Loucy (cell line): ENCODE measurements around the gene NUAK1.

Source experiments
- H2AFZ ChIP-seq: fragments of 200-600 bp; sonication (generic); 2 replicates; pipeline ENCODE4 v1.6.0; 2016; ENCODE audit warnings: antibody characterized with exemption, mild to moderate bottlenecking, low read length, moderate library complexity
- H3F3A ChIP-seq: fragments of 200-600 bp; 2 replicates; pipeline ENCODE4 v1.6.0; 2016; ENCODE audit warnings: antibody characterized with exemption, low read depth, mild to moderate bottlenecking
- H3K27me3 ChIP-seq: fragments of 200-600 bp; sonication (generic); 2 replicates; pipeline ENCODE4 v1.6.1; 2014; ENCODE audit warnings: low read length, mild to moderate bottlenecking; ENCODE audit not compliant: insufficient read depth, poor library complexity, severe bottlenecking
- H3K36me3 ChIP-seq: fragments of 200-600 bp; sonication (generic); 2 replicates; pipeline ENCODE4 v1.6.1; 2016; ENCODE audit warnings: low read length; ENCODE audit not compliant: insufficient read depth
- H3K4me1 ChIP-seq: fragments of 200-600 bp; sonication (generic); 2 replicates; pipeline ENCODE4 v1.5.1; 2014; ENCODE audit warnings: low read length, mild to moderate bottlenecking; ENCODE audit not compliant: insufficient read depth, poor library complexity, severe bottlenecking
- H3K4me2 ChIP-seq: fragments of 200-600 bp; sonication (generic); 2 replicates; pipeline ENCODE4 v1.6.0; 2014; ENCODE audit warnings: antibody characterized with exemption, low read length, low read depth, mild to moderate bottlenecking; ENCODE audit not compliant: poor library complexity, severe bottlenecking
- H3K4me3 ChIP-seq: fragments of 200-600 bp; sonication (generic); 2 replicates; pipeline ENCODE4 v1.5.1; 2014; ENCODE audit warnings: low read length, mild to moderate bottlenecking, mixed read lengths; ENCODE audit not compliant: poor library complexity, severe bottlenecking
- H3K79me2 ChIP-seq: fragments of 200-600 bp; sonication (generic); 2 replicates; pipeline ENCODE4 v1.6.1; 2014; ENCODE audit warnings: low read length; ENCODE audit not compliant: insufficient read depth
- H3K9ac ChIP-seq: fragments of 200-600 bp; sonication (generic); 2 replicates; pipeline ENCODE4 v1.6.0; 2014; ENCODE audit warnings: mild to moderate bottlenecking, low read depth, low read length, moderate library complexity; ENCODE audit not compliant: poor library complexity, severe bottlenecking
- H3K9me2 ChIP-seq: fragments of 200-600 bp; sonication (generic); replicated peaks from 2 replicates; pipeline ENCODE4 v1.6.1; 2016; ENCODE audit warnings: low read depth, low read length, mixed read lengths
- H3K9me3 ChIP-seq: fragments of 200-600 bp; sonication (generic); 2 replicates; pipeline ENCODE4 v1.6.1; 2014; ENCODE audit warnings: mild to moderate bottlenecking, antibody characterized with exemption, low read length, low read depth; ENCODE audit not compliant: insufficient read depth
- H4K20me1 ChIP-seq: fragments of 200-600 bp; sonication (generic); 2 replicates; pipeline ENCODE4 v1.6.0; 2014; ENCODE audit warnings: antibody characterized with exemption, low read length, mild to moderate bottlenecking; ENCODE audit not compliant: insufficient read depth, poor library complexity, severe bottlenecking
- EZH2phosphoT487 ChIP-seq: fragments of 200-600 bp; IDR thresholded peaks from 2 replicates; pipeline ENCODE4 v1.6.1; 2018; ENCODE audit warnings: antibody characterized with exemption, mild to moderate bottlenecking, moderate library complexity, borderline replicate concordance
- TF ChIP-seq, protein P1 (sequence below): fragments of 200-600 bp; sonication (generic); conservative IDR thresholded peaks from 2 replicates; pipeline ENCODE4 v1.5.1; 2014; ENCODE audit warnings: mild to moderate bottlenecking, antibody characterized with exemption, low read length

The NUAK1 gene

DNA sequence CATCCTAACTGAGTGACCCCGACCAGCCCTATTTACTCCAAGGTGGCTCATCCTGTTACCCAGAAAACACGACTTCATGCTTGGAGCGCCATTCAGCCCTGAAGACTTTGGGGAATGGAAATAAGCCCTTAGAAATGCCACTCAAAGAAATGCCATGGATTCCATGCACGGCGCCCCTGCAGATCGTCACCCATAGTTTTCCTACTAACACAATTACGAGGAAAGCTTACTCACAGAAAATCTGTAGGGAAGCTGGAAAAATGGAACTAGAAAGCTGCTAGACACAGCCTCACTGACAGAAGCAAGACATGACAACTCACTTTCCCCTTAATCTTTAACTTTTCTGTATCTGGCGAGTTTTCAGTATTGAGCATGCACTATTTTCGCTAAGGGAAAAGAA lies 19.5 kb downstream of the NUAK1 start:
- Histone ChIP-seq H3K4me1 (no peaks in the 10 kb centered on the region), H3K9ac (no peak overlapping the region), H3K79me2 (no peaks in the 10 kb centered on the region), H3K9me3 (no peaks in the 10 kb centered on the region), H3K27me3 (no peaks in the 10 kb centered on the region), H2AFZ (no peak overlapping the region), H3K4me3 (no peak overlapping the region), H4K20me1 (no peaks in the 10 kb centered on the region), H3K4me2 (no peak overlapping the region), H3F3A (no peaks in the 10 kb centered on the region), H3K36me3 (no peaks in the 10 kb centered on the region), H3K9me2 (no peaks in the 10 kb centered on the region)
- TF ChIP-seq EZH2phosphoT487 = no peak
- TF ChIP-seq, protein P1, sequence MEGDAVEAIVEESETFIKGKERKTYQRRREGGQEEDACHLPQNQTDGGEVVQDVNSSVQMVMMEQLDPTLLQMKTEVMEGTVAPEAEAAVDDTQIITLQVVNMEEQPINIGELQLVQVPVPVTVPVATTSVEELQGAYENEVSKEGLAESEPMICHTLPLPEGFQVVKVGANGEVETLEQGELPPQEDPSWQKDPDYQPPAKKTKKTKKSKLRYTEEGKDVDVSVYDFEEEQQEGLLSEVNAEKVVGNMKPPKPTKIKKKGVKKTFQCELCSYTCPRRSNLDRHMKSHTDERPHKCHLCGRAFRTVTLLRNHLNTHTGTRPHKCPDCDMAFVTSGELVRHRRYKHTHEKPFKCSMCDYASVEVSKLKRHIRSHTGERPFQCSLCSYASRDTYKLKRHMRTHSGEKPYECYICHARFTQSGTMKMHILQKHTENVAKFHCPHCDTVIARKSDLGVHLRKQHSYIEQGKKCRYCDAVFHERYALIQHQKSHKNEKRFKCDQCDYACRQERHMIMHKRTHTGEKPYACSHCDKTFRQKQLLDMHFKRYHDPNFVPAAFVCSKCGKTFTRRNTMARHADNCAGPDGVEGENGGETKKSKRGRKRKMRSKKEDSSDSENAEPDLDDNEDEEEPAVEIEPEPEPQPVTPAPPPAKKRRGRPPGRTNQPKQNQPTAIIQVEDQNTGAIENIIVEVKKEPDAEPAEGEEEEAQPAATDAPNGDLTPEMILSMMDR = no peak

DNA sequence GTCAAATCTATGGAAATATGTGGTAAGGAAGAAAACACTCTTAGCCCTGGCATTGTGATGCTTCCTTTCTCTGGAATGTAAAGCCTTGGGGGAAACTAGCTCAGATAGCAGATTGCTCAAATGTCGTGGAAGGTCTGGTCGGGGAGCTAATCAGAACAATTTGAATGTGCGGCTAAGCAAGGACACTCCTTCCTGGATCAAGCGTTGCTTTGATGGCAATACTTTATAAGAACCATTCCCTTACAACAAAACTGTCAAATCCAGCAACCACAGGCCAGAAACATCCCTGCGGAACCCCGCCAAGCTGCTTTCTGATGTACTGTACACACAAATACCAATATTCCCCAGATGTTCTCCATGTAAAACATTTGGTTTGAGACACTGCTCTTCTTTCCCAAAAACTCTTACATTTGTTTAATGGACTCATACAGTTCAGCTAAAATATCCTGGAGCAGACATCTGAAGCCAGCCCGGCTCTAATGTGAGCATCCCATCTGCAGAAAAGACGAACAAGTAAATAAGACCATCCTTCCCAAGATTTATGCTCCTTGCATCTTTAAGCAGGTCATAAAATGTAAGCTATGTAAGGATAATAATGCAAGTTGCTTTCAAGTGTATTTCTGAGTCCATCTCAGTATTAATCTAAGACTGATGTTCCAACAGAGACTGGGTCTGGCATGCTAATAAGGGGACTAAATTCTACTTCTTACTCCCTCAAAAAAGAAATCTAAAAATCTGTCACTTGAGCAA lies 20.2 kb downstream of the NUAK1 start:
- H3K27me3 ChIP-seq = no peaks in the 10 kb centered on the region
- no peaks in the 10 kb centered on the region for H3K9me3 ChIP-seq
- no peak overlapping the region for H3K9ac ChIP-seq
- H3K4me2 ChIP-seq = no peak overlapping the region
- H4K20me1 ChIP-seq = no peaks in the 10 kb centered on the region
- H3K4me3 ChIP-seq = no peak overlapping the region
- TF ChIP-seq EZH2phosphoT487 = no peak
- TF ChIP-seq, protein P1 = no peak
- H3F3A ChIP-seq = no peaks in the 10 kb centered on the region
- H3K4me1 ChIP-seq = no peaks in the 10 kb centered on the region
- H3K79me2 ChIP-seq = no peaks in the 10 kb centered on the region
- no peak overlapping the region for H2AFZ ChIP-seq
- H3K9me2 ChIP-seq = no peaks in the 10 kb centered on the region
- H3K36me3 ChIP-seq = no peaks in the 10 kb centered on the region

DNA sequence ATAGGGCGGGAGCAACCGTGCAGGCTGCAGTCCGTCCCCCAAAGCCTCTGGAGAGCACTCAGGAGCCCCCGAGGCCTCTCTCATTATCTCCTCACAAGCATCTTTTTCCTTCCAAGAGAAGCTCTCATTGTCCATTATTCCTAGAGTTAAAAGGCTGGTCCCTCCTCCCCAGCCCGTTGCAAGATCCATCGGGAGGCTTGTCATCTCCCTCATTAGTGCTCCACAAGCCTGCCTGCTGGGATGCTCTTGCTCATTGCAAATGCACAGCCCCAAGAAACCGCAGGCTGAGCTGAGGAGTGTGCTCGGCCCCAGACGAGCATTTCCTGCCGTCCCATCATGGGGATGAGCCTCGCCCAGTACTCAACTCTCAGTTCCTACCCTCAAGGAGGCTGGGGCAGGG lies 23.3 kb downstream of the NUAK1 start:
- Histone ChIP-seq H3F3A (no peaks in the 10 kb centered on the region), H3K4me3 (no peak overlapping the region), H3K9me2 (no peaks in the 10 kb centered on the region), H3K79me2 (no peaks in the 10 kb centered on the region), H3K36me3 (no peaks in the 10 kb centered on the region), H3K4me1 (peaks cover 11% of the 10 kb centered on the region), H2AFZ (no peak overlapping the region), H3K9me3 (no peaks in the 10 kb centered on the region), H3K9ac (no peak overlapping the region), H4K20me1 (no peaks in the 10 kb centered on the region), H3K4me2 (no peak overlapping the region), H3K27me3 (no peaks in the 10 kb centered on the region)
- TF ChIP-seq, protein P1 = no peak
- TF ChIP-seq EZH2phosphoT487 = no peak
